Smooth muscle cell (in vitro differentiated cells): ENCODE data around the gene TXNIP. TPM values are rescaled to one million over a fixed set of nuclear protein-coding genes. Genes with fewer than 3 reads are reported as not detected.

Experiments used
- DNase-seq: peaks from one replicate; lab custom pipeline; 2025; ENCODE audit not compliant: unreplicated experiment; lab: John Stamatoyannopoulos, UW
- H2AFZ ChIP-seq: fragments of 200-600 bp; sonication (generic); 2 replicates; pipeline ENCODE4 v1.6.0; 2016; ENCODE audit warnings: antibody characterized with exemption, low read depth, mild to moderate bottlenecking
- H3F3A ChIP-seq: fragments of 200-600 bp; sonication (generic); 2 replicates; pipeline ENCODE4 v1.6.0; 2017; ENCODE audit warnings: antibody characterized with exemption, low read depth
- H3K27ac ChIP-seq: fragments of 200-600 bp; sonication (generic); 2 replicates; pipeline ENCODE4 v1.5.1; 2016; ENCODE audit warnings: low read depth, mild to moderate bottlenecking
- H3K27me3 ChIP-seq: fragments of 200-600 bp; sonication (generic); 2 replicates; pipeline ENCODE4 v1.6.1; 2016; ENCODE audit warnings: low read depth, mild to moderate bottlenecking
- H3K36me3 ChIP-seq: fragments of 200-600 bp; sonication (generic); 2 replicates; pipeline ENCODE4 v1.5.1; 2016; ENCODE audit warnings: low read depth
- H3K4me1 ChIP-seq: fragments of 200-600 bp; sonication (generic); 2 replicates; pipeline ENCODE4 v1.5.1; 2016; ENCODE audit warnings: low read depth
- H3K4me2 ChIP-seq: fragments of 200-600 bp; sonication (generic); 2 replicates; pipeline ENCODE4 v1.6.0; 2016; ENCODE audit warnings: mild to moderate bottlenecking
- H3K4me3 ChIP-seq: fragments of 200-600 bp; sonication (generic); 2 replicates; pipeline ENCODE4 v1.5.1; 2016; ENCODE audit warnings: mild to moderate bottlenecking
- H3K79me2 ChIP-seq: fragments of 200-600 bp; sonication (generic); 2 replicates; pipeline ENCODE4 v1.6.0; 2016; ENCODE audit warnings: low read depth, mild to moderate bottlenecking
- H3K9ac ChIP-seq: fragments of 200-600 bp; sonication (generic); 2 replicates; pipeline ENCODE4 v1.6.0; 2016; ENCODE audit warnings: low read depth
- H3K9me3 ChIP-seq: fragments of 200-600 bp; sonication (generic); replicated peaks from 2 replicates; pipeline ENCODE4 v1.5.1; 2016; ENCODE audit warnings: low read depth
- H4K20me1 ChIP-seq: fragments of 200-600 bp; sonication (generic); 2 replicates; pipeline ENCODE4 v1.6.0; 2016; ENCODE audit warnings: low read depth
- CTCF ChIP-seq: fragments of 200-600 bp; sonication (generic); IDR thresholded peaks from 2 replicates; pipeline ENCODE4 v1.5.1; 2017; ENCODE audit warnings: borderline replicate concordance, mild to moderate bottlenecking, antibody characterized with exemption; ENCODE audit not compliant: insufficient read depth, poor library complexity, severe bottlenecking
- WGBS: methylation state at CpG from one replicate; pipeline ENCODE4 v1.1.7; 2016; ENCODE audit warnings: low lambda C conversion rate; 5-methylcytosine and 5-hydroxymethylcytosine counted together
- polyA plus RNA-seq: library from polyadenylated mRNA; unstranded; fragments of >200 nt; fragmentation: Nextera tagmentation; extraction: Ambion mirVana; gene quantifications from 2 replicates; pipeline ENCODE4 v1.2.1, GENCODE V29; 2016
- total RNA-seq: library from RNA; depleted of rRNA; stranded (reverse); fragments of >200 nt; gene quantifications from 2 replicates; pipeline ENCODE4 v1.2.3, GENCODE V29; 2014

Gene TXNIP
- total and polyA plus RNA-seq, 2 experiments from 2014 or later: 206 to 384 TPM

- Histone ChIP-seq H2AFZ (no peak overlapping the region), H3K4me3 (no peak overlapping the region), H3K36me3 (no peaks in the 10 kb centered on the region), H3K9ac (no peak overlapping the region), H3K79me2 (no peaks in the 10 kb centered on the region), H4K20me1 (no peaks in the 10 kb centered on the region), H3K27me3 (peaks cover 21% of the 10 kb centered on the region), H3K4me2 (no peak overlapping the region), H3K4me1 (no peaks in the 10 kb centered on the region), H3K27ac (no peak overlapping the region), H3K9me3 (no peaks in the 10 kb centered on the region), H3F3A (no peaks in the 10 kb centered on the region)
- no peak for TF ChIP-seq CTCF
- WGBS: 79% methylated on average over 6 of the region's 6 CpGs
- DNase-seq: no peak
Measured at GRCh38 chr1:146013559-146013922, 17.2 kb upstream of the TXNIP start.

DNA sequence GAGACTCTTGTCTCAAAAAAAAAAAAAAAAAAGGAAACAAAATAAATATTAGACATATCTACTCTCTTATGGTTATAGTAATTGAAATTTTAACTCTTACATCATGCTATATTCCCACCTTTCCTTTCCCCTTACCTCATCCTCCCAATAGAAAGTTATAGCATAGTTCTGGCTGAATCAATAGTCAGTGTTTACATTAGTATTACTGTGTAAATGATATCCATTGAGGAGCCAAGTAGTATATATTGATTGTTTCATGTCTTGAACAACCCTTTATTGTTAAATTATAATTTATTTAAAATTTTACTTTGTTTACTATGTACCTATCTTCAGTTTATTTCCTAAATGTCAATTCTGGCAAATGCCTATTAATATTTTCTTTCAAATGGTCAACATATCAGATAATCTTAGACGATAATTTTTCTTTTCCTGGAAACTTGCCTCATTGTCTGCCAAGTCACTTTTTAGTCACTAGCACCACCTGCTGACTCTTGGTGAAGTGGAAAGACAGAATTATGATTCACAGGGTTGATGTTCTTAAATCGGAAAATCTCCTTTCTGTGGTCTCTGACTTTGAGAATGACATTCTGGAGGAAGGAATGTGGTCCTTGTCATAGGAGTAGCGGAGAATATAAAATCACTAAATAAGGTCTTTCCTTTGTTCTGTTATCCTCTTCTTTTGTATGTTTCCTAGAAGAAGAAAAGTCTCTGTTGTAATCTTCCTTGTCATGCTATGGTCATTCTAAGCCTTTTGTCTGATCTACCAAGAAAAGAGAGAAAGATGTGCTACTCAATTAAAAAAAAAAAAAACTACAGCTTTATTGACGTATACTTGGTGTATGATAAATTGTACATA is 16.6 kb upstream of the TXNIP start:
- Histone ChIP-seq H3K4me2 (no peak overlapping the region), H3K27me3 (peaks cover 15% of the 10 kb centered on the region), H4K20me1 (no peaks in the 10 kb centered on the region), H3K79me2 (no peaks in the 10 kb centered on the region), H3K27ac (no peak overlapping the region), H3K9ac (no peak overlapping the region), H3K9me3 (no peaks in the 10 kb centered on the region), H3K4me3 (no peak overlapping the region), H3F3A (no peaks in the 10 kb centered on the region), H3K36me3 (no peaks in the 10 kb centered on the region), H3K4me1 (no peaks in the 10 kb centered on the region), H2AFZ (no peak overlapping the region)
- 15% methylated on average over 4 of the region's 4 CpGs for WGBS
- no peak for DNase-seq
- peak; percentile 74 for TF ChIP-seq CTCF

- TF ChIP-seq CTCF: no peak
- Histone ChIP-seq H3K4me2 (no peak overlapping the region), H3K27me3 (no peaks in the 10 kb centered on the region), H3K4me1 (no peaks in the 10 kb centered on the region), H3K4me3 (no peak overlapping the region), H3K36me3 (no peaks in the 10 kb centered on the region), H3K9me3 (no peaks in the 10 kb centered on the region), H3K9ac (no peak overlapping the region), H4K20me1 (no peaks in the 10 kb centered on the region), H2AFZ (no peak overlapping the region), H3F3A (no peaks in the 10 kb centered on the region), H3K27ac (no peak overlapping the region), H3K79me2 (no peaks in the 10 kb centered on the region)
- WGBS: 94% methylated on average over 8 of the region's 8 CpGs
- DNase-seq: no peak
Measured at GRCh38 chr1:146010126-146010738, 13.9 kb upstream of the TXNIP start.
